Glomerular visceral epithelial cell (primary cell): ENCODE measurements around the gene MTHFS.
"Not testable (repeated sequence)": the region's sequence is repeated elsewhere in the genome, so short reads cannot be mapped to it uniquely, and the experiment has no call there.

Source experiments
- DNase-seq: peaks from one replicate; pipeline ENCODE4 v3.0.0-alpha.2; 2016; ENCODE audit errors: extremely low spot score

Gene MTHFS

GRCh38 chr15:79896634-79897379, at the start of gene MTHFS:
MTHFS (minus strand) TSS chr15:79897014; CDS start chr15:79896988, 26 bp downstream.
- DNase-seq: peak; percentile 85

- no peak for DNase-seq
Observed at GRCh38 chr15:79944622-79945021, 47.8 kb upstream of the MTHFS start.

- peak; percentile 58 for DNase-seq
Observed at GRCh38 chr15:79943820-79944219, 47.0 kb upstream of the MTHFS start.

- DNase-seq: peak; percentile 40
Observed at GRCh38 chr15:79942741-79943481, 46.1 kb upstream of the MTHFS start.

- no peak for DNase-seq
Observed at GRCh38 chr15:79939399-79939798, 42.6 kb upstream of the MTHFS start.

GRCh38 chr15:79938143-79938542, 41.3 kb upstream of the MTHFS start:
- DNase-seq: no peak

GRCh38 chr15:79935556-79936201, 38.9 kb upstream of the MTHFS start:
- DNase-seq: not testable (repeated sequence)

GRCh38 chr15:79933231-79933630, 36.4 kb upstream of the MTHFS start:
- DNase-seq: no peak

GRCh38 chr15:79932447-79932846, 35.6 kb upstream of the MTHFS start:
- DNase-seq: no peak

- DNase-seq: no peak
Observed at GRCh38 chr15:79930516-79930915, 33.7 kb upstream of the MTHFS start.

GRCh38 chr15:79929412-79929811, 32.6 kb upstream of the MTHFS start:
- DNase-seq: no peak

GRCh38 chr15:79926116-79926515, 29.3 kb upstream of the MTHFS start:
- DNase-seq: not testable (repeated sequence)

- no peak for DNase-seq
Observed at GRCh38 chr15:79924379-79924778, 27.6 kb upstream of the MTHFS start.

GRCh38 chr15:79923515-79924169, 26.8 kb upstream of the MTHFS start:
- DNase-seq: peak; percentile 99

- peak; percentile 70 for DNase-seq
Observed at GRCh38 chr15:79923079-79923514, 26.3 kb upstream of the MTHFS start.

- DNase-seq: no peak
Observed at GRCh38 chr15:79922512-79923078, 25.8 kb upstream of the MTHFS start.

- DNase-seq: no peak
Observed at GRCh38 chr15:79919749-79920511, 23.1 kb upstream of the MTHFS start.

GRCh38 chr15:79919090-79919748, 22.4 kb upstream of the MTHFS start:
- no peak for DNase-seq

- DNase-seq: no peak
Observed at GRCh38 chr15:79918278-79918677, 21.5 kb upstream of the MTHFS start.

- no peak for DNase-seq
Observed at GRCh38 chr15:79916502-79917132, 19.8 kb upstream of the MTHFS start.
